TTC549 (cell line): ENCODE measurements around the gene PAAF1.
A peak's percentile ranks its signal among the peaks of the same experiment; 100 is the strongest.
"Not testable (repeated sequence)": the region's sequence is repeated elsewhere in the genome, so short reads cannot be mapped to it uniquely, and the experiment has no call there.

Experiments used
- FAIRE-seq: peaks from 2 replicates; lab custom pipeline; 2012; peaks lifted over from hg19 to GRCh38; lab: Jason Lieb, UNC

PAAF1 gene

DNA sequence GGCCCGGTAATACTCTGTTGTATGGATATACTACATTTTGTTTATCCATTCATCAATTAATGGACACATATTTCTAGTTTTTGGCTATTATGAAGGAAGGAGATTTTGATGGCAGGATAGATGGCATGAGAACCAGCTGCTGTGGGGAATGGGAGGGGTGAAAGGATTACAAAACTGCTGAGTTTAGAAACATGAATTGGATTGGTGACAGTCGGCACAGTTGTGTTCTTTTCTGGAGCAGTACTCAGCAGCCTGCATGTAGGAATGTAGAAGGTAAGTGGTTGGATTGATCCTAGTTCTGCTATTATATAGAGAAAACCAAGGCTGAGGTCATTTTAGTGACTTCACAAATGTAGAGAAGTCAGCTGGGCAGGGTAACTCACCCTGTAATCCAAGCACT is 7.1 kb downstream of the PAAF1 start:
- no peak for FAIRE-seq

DNA sequence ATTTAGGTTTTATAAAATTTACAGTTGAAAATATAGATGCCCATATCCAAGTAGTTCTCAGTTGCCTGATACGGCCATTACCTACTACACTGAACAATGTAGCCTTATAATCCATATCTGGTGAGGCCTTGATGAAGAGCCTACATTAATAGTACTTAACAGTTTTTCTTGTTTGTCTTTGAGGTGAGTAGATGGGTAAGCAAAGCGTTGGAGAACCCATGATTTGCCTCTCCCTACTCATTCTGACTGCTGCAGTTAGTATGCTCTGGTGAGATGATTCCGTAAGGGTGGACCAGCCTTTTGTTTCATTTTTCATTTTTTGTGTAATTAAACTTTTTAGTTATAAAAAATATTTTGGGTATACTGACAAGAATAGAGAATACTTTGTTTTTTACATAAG is 11.4 kb downstream of the PAAF1 start:
- FAIRE-seq, result no peak

DNA sequence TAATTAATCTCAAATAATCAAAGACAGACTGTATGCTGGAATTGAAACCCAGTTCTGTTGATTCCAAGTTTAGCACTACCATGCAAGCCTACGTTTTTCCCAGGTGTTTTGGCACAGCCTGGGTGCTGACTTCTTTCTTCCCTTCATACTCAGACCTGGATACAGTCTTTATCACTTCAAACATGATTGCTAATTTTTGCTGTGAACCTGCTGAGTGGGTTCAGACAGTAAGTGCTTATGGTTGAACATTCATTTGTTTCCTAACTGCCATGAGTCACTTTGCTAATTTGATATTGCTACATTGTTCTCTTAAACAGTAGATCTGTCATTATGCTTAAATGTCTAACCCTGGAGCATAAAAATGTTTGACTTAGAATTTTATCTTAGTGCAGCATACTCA is 12.2 kb downstream of the PAAF1 start:
- FAIRE-seq, result no peak

DNA sequence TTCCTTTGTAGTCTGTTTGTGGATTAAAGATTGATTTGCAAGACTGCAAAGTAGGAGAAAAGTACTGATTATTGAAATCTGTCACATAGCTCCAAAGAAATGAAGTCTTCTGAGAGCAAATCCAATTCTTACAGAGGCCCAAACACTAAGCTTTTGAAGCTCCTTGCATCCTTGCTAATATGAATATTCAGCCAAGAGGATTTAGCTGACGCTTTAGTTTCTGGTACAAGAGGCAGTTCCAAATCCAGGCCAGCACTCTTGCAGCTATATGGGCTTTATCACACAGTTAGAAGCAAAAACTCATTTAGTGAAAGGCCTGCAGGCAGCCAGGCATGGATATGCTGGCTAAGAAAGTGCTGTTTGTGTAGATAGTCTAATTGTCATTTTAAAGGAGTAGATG is 12.7 kb downstream of the PAAF1 start:
- FAIRE-seq, result no peak

DNA sequence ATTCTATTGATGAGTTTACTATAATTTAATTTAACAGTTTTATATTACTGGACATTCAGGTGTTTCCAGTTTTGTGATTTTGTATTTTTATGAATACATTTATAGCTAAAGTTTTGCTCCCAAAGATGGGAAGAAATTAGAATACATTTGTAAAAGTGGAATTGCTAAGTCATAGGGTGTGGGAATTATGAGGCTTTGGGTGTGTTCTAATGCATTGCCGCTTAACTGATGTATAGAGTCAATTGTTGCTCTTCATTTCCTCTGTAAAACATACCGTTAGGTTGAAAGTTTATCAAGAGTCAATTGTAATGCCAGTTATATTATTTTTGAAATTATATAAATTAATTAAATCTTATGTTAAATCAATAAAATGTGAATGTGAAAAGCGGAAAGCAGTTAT is 16.2 kb downstream of the PAAF1 start:
- no peak for FAIRE-seq

DNA sequence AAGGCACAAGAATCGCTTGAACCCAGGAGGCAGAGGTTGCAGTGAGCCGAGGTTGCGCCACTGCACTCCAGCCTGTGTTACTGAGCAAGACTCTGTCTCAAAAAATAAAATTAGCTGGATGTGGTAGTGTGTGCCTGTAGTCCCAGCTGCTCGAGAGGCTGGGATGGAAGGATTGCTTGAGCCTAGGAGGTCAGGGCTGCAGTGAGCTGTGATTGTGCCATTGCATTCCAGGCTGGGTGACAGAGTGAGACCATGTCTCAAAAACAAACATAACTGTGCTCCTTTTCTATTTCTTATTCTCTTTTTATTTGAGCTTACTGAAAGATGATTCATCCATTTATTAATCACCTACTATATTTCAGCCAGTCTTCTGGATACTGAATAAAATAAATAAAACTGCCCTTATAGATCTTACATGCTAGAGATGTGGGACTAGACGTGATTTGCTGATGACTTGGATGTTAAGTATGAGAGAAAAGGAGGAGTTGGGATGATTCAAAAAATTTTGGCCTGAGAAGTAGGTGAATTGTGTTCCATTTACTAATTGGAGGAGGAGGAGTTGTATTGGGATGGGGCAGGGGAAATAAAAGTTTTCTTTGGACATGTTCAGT is 18.0 kb downstream of the PAAF1 start:
- FAIRE-seq, result no peak

DNA sequence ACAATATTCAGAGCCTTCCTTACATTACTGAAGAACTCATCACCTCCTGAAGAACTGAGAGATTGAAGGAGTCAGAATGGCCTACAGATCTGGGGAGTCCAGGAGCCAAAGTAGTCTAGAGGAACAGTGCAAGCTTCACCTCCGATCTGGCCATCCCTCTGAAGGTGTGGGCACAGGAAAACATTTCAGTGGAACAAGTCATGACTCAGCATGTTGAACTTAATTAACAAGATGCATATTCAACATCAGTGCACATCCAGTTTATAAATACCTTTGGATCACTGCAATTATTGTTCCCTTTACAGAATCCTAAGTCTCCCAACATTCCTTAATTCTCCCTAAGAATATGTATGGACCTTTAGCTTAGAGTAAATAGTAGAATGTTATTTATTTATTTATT is 25.5 kb downstream of the PAAF1 start:
- FAIRE-seq, result no peak

- FAIRE-seq, result no peak
Measured at GRCh38 chr11:73907191-73907590, 30.4 kb downstream of the PAAF1 start.

GRCh38 chr11:73912026-73912425 is 35.2 kb downstream of the PAAF1 start:
- FAIRE-seq, result no peak

DNA sequence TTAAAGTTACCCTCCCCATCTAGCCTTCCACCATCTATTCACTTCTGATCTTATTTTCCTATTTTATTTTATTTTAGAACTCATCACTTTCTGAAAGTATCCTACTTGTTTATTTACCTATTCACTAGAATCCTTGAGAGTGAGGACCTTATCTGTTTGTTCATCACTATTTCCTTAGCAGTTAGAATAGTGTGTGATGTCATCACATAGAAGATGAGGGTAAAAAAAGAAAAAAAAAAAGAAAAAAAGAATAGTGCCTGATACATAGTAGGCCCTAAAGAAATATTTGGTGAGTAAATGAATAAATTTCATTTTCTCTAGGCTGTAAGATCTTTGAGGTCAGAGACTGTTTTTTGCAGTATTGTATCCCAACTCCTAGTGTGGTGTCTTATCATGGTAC is 36.7 kb downstream of the PAAF1 start:
- FAIRE-seq, result no peak

DNA sequence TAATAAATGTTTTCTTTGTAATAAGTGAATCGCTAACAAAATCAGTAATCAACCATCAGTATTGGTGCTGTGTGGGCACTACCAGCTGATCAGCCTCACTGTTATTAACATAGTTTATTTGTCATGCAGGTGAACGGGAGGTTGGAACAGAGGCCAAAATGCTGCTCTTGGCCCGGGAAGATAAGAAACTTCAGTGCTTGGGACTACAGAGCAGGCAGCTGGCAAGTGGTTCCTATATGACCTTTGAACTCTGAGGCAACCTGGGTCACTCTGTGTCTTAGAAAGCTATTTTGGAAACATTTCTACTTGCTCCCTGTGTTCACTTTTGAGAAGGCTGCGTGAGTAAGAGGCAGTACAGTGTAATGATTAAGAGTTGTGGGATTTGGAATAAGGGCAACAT is 37.5 kb downstream of the PAAF1 start:
- FAIRE-seq, result no peak

- no peak for FAIRE-seq
Measured at GRCh38 chr11:73916435-73916834, 39.6 kb downstream of the PAAF1 start.

GRCh38 chr11:73921180-73921579 is 44.4 kb downstream of the PAAF1 start:
- no peak for FAIRE-seq

GRCh38 chr11:73929388-73929787 is 52.6 kb downstream of the PAAF1 start:
- no peak for FAIRE-seq

DNA sequence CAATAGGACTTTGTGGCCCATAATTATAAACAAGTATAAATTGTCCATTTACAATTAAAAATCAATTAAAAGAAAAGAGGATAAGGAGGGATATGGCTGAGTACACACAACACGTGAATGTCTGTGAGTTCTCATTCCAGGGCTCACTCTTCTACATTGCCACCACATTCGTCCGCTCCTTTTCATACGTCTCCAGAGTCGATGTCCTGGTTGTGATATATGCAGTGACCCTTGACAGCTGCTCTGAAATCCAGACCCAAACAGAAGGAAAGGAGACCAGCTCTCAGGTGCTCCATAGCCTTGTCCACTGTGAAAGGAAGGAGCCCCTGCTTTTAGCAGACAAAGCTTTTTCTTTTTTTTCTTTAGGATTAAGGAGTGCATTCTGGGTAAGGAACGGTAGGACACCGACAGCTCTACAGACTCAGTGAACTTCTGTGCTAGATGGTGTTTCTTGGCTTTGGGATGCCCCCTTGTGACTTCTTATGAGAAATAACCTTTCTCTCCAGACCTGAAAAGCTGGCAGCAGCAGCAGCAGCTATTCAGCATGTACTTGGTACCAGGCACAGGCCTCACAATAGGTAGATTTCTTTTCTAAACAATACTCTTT is 54.3 kb downstream of the PAAF1 start:
- peak; percentile 89 for FAIRE-seq

GRCh38 chr11:73931951-73932350 is 55.2 kb downstream of the PAAF1 start:
- no peak for FAIRE-seq

DNA sequence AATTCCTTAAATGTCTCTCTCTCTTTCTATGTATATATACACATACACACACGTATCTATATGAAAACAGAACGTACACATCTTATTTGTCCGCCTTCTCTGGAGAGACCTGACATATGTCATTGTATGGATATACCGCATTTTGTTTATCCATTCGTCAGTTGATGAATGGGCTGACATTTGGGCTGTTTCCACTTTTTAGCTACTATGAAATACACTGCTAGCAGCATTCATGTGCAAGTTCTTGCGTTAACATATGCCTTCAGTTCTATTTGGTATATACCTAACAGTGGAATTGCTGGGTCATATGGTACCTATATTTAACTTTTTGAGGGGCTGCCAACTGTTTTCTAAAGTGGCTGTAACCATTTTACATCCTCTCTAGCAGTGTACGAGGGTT is 56.0 kb downstream of the PAAF1 start:
- FAIRE-seq, result no peak

- FAIRE-seq, result not testable (repeated sequence)
Measured at GRCh38 chr11:73936047-73936446, 59.2 kb downstream of the PAAF1 start.

DNA sequence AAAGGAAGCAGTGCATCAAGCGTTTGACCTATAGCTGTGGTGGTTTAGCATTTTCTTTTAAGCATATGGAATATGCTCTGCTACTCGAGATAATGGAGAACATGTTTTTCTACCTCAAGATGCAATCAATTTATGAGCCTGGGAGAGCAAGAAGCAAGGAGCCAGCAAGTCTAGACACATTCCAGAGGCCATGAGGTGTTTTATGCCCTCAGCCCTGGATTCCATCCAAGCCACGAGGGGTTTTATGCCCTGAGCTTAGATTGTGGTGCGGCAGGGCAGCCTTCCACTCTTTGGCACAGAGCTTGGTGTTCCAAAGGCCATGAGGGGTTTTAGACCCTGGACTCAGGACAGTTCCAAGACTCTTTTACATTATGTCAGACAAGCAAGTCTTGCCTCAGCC is 62.3 kb downstream of the PAAF1 start:
- no peak for FAIRE-seq

- no peak for FAIRE-seq
Measured at GRCh38 chr11:73940801-73941570, 64.2 kb downstream of the PAAF1 start.

DNA sequence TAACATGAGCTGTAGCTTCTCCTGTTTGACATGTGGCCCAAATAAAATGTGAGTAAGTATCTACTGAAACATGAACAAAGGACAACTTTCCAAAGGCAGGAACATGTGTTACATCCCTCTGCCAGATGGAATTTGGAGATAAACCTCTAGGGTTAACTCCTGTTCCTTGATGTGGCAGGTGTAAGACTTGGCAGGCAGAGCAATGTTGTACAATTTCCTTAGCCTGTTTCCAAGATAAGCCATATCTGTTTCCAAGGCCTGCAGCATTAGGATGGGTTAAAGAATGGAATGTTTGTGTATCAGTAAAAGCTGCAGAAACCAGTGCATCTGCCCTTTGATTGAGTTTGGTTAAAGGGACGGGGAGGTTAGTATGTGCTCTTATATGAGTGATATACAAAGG is 65.2 kb downstream of the PAAF1 start:
- FAIRE-seq, result no peak

DNA sequence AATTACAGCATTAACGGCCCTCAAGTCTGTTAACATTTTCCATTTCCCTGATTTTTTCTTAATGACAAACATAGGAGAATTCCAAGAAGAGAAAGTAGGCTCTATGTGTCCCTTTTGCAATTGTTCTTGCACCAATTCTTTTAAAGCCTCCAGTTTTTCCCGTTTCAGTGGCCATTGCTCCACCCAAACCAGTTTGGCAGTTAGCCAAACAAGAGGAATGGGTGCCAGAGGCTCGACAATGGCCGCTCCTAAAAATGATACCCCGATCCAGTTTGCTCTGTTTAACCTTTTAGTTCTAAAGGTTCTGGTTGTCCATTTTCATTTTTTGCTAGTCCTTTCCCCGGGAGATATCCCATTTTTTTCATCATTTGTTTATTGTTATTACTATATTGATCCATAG is 67.3 kb downstream of the PAAF1 start:
- FAIRE-seq, result no peak

GRCh38 chr11:73944901-73945300 is 68.1 kb downstream of the PAAF1 start:
- FAIRE-seq, result no peak

DNA sequence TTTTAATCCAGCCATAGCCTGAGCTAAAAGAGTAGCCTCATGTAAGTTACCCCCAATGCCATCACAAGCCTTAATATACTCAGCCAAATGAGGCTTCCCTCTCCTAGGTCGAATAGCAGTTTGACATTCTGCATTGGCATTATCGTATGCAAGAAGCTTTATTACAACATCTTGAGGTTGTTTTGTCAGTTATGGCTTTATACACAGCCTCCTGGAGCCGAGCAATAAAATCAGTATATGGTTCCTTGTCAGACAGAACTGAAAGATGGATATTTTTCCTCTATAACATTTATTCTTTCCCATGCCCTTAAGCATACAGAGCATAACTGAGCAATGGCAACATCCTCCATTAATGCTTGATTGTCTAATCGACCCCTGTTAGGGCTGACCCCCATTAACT is 68.6 kb downstream of the PAAF1 start:
- FAIRE-seq, result no peak
